SH-SY5Y (cell line): Measurements from ENCODE around the gene PGM1.

Experiments
- GATA2 ChIP-seq: IDR thresholded peaks from 2 replicates; pipeline ENCODE4 v1.6.1; 2011; ENCODE audit warnings: mild to moderate bottlenecking, low read depth, low read length
- GATA3 ChIP-seq: IDR thresholded peaks from 2 replicates; pipeline ENCODE4 v1.6.1; 2011; ENCODE audit warnings: low read depth, mild to moderate bottlenecking, low read length, moderate library complexity

- TF ChIP-seq GATA3 = no peak
- TF ChIP-seq GATA2 = no peak
Measured at GRCh38 chr1:63630238-63630637, 37.0 kb downstream of the PGM1 start.
